Smooth muscle cell of the brain vasculature (primary cell): Measurements from ENCODE around the gene FXYD1.
"Not testable (repeated sequence)": the region's sequence is repeated elsewhere in the genome, so short reads cannot be mapped to it uniquely, and the experiment has no call there.

ENCODE experiments used
- DNase-seq: peaks from one replicate; pipeline ENCODE4 v3.0.0-alpha.2; 2012; ENCODE audit warnings: low read depth, low spot score

The FXYD1 gene

GRCh38 chr19:35125270-35125717, 13.3 kb upstream of the FXYD1 start:
- no peak for DNase-seq

GRCh38 chr19:35125749-35126623, 12.6 kb upstream of the FXYD1 start:
- DNase-seq = no peak

GRCh38 chr19:35126624-35126959, 12.0 kb upstream of the FXYD1 start:
- no peak for DNase-seq

- no peak for DNase-seq
Observed at GRCh38 chr19:35127871-35128270, 10.8 kb upstream of the FXYD1 start.

- no peak for DNase-seq
Observed at GRCh38 chr19:35128398-35129057, 10.1 kb upstream of the FXYD1 start.

GRCh38 chr19:35129724-35130274, 8.8 kb upstream of the FXYD1 start:
- not testable (repeated sequence) for DNase-seq

GRCh38 chr19:35130761-35131720, 7.6 kb upstream of the FXYD1 start:
- no peak for DNase-seq

- no peak for DNase-seq
Observed at GRCh38 chr19:35132254-35132653, 6.4 kb upstream of the FXYD1 start.

GRCh38 chr19:35133826-35134225, 4.8 kb upstream of the FXYD1 start:
- DNase-seq = no peak

GRCh38 chr19:35134601-35135242, 3.9 kb upstream of the FXYD1 start, which contains the start of gene LGI4:
TSS of gene LGI4 (minus strand) at chr19:35135059. CDS start at chr19:35134680, 379 bp downstream.
- no peak for DNase-seq

GRCh38 chr19:35135389-35135909, 3.2 kb upstream of the FXYD1 start:
- DNase-seq = no peak

GRCh38 chr19:35136231-35136630, 2.4 kb upstream of the FXYD1 start:
- DNase-seq = no peak

GRCh38 chr19:35136977-35137702, 1.5 kb upstream of the FXYD1 start:
- no peak for DNase-seq

GRCh38 chr19:35140207-35140961, 1.8 kb downstream of the FXYD1 start:
- DNase-seq = no peak

GRCh38 chr19:35140962-35141836, 2.6 kb downstream of the FXYD1 start:
- DNase-seq = no peak

- no peak for DNase-seq
Observed at GRCh38 chr19:35141837-35142605, 3.4 kb downstream of the FXYD1 start.

- DNase-seq = no peak
Observed at GRCh38 chr19:35142606-35143230, 4.1 kb downstream of the FXYD1 start.
